ENCODE data around the gene GNGT2.

GNGT2 gene

DNA sequence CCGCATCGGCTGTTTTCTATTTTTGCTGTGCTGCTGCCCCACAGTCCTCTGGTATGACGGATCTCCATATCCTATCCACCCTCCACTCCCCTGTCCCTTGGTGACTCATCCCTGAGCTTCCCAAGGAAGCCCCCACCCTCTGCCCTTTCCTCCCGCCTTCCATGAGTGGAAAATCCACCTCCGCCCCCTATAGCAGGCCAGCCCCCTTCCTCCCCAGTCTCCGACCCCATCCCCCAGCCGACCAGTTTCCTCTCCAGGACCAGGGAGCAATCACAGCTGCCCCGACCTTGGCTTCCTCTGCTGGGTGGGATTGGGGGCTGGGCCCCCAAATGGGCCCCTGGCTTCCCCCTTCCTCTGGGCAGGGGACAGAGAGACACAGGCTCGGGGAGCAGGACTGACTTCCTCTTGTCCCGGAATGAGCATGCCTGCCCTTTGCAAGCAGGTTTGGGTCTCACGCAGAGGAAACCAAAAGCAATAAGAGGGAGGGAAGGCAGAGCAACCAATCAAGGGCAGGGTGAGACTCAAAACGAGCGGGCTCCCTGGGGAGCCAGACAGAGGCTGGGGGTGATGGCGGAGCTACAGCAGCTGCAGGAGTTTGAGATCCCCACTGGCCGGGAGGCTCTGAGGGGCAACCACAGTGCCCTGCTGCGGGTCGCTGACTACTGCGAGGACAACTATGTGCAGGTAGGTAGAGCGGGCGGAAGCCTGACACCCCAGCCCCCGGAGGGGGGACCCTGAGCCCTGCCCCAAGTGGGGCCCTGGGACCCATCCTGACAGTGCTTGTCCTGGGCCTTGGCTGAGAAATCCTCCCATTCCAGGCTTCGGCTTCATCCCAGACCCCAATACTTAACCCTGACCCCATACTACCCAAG, at the start of gene GNGT2, which contains the start of gene ABI3:
Gene GNGT2 (minus strand): TSS at position 417 of the 872 bp plus-strand sequence. CDS start 3,152 bp downstream, outside the sequence.
Gene ABI3 (plus strand): TSS at position 550 of the 872 bp plus-strand sequence. CDS start 18 bp downstream, at position 568.
- DNase-seq: no peak

DNA sequence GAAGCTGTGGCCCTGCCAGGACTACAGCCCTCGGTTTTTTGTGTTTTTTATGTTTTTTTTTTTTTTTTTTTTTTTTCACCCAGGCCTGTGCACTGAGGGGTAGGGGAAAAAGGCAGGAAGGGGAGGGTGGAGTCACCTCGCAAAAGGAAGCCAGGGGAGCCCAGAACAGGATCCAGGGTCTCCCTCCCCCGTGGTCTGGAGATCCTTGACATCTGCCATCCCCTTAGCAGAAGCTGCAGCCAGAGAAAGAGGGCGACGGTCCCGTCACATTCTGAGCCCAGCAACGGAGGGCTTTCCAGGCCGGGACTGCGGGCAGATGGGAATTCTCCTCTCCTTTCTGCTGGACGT, 49.3 kb upstream of the GNGT2 start:
- DNase-seq: no peak

- DNase-seq: no peak
These were observed 48.0 kb upstream of the GNGT2 start for GRCh38 chr17:49258394-49258793.

DNA sequence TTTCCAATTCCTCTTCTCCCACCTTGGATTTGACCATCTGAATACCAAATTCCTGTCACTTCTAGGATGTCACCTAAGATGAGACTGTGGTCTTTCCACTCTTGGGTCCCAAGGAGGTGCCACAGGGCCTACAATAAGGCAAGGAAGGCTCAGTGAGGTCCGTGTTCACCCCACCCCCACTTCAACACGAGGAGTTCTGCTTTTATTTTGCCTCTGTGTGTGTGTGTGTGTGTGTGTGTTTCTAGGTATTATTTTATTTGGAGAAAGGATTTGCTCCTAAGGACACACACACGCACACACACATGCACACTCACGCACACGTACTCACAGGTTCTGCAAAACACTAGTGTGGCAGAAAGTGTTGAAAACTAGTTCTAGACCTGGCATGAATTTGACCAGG, 44.8 kb upstream of the GNGT2 start:
- DNase-seq: no peak

GRCh38 chr17:49254066-49254465, 43.7 kb upstream of the GNGT2 start:
- DNase-seq: no peak

GRCh38 chr17:49252148-49252695, 41.8 kb upstream of the GNGT2 start:
- no peak for DNase-seq

- DNase-seq: no peak
These were observed 39.6 kb upstream of the GNGT2 start for GRCh38 chr17:49249890-49250522.

GRCh38 chr17:49249292-49249794, 39.0 kb upstream of the GNGT2 start:
- no peak for DNase-seq

DNA sequence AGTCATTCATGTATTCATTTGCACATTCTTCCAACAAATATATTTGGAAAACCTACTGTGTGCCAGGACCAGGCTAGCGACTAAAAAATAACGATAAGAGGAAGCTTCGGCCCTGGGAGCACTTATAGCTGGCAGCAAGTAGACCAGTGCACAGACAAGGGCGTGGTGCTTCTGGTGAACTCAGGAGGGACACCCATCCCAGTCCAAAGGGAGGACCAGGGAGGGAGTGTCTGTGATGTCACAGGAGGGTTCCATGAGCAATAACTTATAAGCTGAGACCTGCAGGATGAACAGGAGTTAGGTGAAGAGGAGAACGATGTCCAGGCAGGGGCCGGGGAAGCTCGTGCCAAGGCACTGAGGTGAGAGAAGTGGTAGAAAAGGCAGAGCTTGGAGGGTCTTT, 37.6 kb upstream of the GNGT2 start:
- no peak for DNase-seq

DNA sequence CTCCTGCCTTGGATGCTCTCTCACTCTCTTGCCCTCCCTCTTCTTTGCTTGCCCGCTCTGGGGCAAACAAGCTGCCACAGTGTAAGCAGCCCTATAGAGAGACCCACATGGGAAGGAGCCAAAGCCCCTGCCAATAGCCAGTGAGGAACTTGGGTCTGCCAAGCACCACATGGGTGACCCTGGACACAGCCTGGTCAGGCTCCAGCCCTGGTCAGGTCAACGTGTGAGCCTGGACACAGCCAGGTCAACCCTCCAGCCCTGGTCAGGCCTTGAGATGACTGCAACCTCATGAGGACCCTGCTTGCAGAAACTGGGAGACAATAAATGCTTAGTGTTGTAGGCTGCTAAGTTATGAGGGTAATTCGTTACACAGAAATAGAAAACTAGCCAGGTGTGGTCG, 34.5 kb upstream of the GNGT2 start:
- DNase-seq: no peak

DNA sequence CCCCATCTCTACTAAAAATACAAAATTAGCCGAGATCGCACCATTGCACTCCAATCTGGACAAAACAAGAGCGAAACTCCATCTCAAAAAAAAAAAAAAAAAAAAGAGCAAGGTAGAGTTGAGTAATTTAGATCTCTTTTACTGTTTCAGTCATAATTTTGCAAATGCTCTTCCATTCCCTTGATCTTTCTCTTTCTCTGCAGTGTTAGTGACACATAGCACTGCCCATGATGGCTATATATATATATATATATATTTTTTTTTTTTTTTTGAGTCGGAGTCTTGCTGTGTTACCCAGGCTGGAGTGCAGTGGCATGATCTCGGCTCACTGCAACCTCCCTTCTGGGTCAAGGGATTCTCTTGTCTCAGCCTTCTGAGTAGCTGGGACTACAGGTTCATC, 32.4 kb upstream of the GNGT2 start:
- DNase-seq: no peak

DNA sequence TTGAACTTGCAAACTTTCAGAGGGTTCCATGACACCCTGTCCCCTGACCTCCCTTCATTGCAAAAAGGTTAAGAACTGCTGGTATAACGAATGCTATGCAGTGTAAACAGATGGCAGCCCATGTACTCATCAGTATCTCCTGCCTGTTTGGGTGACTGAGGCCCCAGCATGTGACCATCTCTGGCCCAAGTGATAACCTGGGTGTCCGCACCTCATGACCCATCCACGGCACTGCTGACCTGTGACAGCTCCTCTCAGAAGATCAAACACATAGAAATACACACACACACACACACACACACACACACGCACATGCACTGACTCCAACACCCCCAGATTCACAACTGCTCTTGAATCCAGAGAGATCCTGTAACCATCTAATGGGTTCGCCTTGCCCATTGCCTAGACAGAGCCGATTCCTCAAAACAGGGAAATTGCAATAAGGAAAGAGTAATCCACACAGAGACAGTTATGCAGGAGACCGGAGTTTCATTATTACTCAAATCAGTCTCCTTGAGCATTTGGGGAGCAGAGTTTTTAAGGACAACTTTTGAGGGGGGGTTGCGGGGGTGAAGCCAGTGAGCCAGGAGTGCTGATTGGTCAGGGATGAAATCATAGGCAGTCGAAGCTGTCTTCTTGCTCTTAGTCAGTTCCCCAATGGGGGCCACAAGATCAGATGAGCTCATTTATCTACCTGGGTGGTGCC, 31.5 kb upstream of the GNGT2 start:
- no peak for DNase-seq

- no peak for DNase-seq
These were observed 30.7 kb upstream of the GNGT2 start for GRCh38 chr17:49241040-49241439.

GRCh38 chr17:49240619-49241018, 30.2 kb upstream of the GNGT2 start:
- no peak for DNase-seq

DNA sequence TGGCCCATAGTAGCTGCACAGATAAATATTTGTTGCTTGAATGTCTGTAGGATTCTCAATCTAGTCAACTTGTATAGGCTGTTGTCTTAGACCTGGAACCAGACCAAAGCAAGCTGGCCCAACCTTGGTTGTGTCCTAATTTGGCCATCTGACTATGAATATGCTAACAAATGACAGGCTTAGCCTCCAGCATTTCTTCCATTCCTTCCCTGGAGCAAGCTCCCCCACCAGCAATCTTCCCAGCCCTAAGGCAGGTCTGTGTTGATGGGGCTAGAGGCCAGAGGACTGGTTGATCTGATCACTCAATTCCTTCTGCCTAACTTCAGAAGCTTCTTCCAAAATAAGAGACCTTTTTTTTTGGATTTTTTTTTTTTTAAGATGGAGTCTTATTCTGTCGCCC, 29.6 kb upstream of the GNGT2 start:
- DNase-seq: no peak

DNA sequence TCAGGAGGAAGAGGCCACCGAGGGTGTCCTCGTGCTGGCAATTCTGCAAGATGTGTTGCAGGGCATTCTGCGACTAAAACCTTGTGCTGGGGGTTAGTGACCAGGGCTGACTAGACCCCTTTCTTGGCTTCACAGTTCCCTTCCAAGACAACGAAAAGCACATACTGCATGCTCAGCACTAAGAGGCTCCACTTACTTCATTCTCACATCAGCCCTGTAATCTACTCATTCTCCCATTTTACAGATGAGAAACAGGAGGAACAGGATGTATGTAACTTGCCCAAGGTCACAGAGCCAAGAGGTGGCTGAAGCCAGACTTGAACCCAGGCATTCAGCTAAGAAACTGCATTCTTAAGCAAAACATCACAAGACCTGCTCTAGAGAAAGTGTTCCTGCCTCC, 25.5 kb upstream of the GNGT2 start:
- no peak for DNase-seq

DNA sequence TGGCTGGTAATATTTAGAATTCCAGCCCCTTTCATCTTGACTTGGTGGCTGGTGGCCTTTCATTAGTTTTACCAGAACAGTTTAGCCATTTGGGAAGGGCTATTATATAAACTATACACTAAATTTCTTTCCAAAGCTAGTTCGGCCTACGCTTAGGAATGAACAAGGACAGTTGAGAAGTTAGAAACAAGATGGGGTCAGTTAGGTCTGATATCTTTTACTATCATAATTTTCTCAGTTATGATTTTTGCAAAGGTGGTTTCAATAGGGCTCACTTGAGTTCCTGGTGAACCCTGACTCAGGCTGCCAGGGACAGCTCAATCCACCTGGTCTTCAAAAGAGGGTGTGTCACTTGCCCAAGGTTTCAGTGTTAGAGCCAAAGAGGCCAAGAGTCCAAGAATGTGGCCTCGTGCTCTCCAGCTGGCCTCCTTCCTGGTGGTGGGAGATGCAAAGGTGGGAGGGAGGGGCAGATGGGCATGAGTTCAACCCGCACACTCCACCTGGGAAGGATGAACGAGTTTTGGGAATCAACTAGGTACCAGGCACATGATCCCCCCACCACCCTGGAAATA, 24.2 kb upstream of the GNGT2 start:
- no peak for DNase-seq

DNA sequence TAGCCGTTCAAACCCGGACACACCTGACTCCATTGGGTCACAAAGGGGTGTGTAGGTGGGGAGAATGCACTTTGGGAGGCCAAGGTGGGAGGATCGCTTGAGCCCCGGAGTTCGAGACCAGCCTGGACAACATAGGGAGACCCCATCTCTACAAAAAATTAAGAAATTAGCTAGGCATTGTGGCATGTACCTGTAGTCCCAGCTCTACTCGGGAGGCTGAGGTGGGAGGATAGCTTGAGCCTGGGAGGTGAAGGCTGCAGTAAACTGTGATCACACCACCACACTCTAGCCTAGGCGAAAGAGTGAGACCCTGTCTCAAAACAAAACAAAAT, 21.2 kb upstream of the GNGT2 start:
- no peak for DNase-seq

DNA sequence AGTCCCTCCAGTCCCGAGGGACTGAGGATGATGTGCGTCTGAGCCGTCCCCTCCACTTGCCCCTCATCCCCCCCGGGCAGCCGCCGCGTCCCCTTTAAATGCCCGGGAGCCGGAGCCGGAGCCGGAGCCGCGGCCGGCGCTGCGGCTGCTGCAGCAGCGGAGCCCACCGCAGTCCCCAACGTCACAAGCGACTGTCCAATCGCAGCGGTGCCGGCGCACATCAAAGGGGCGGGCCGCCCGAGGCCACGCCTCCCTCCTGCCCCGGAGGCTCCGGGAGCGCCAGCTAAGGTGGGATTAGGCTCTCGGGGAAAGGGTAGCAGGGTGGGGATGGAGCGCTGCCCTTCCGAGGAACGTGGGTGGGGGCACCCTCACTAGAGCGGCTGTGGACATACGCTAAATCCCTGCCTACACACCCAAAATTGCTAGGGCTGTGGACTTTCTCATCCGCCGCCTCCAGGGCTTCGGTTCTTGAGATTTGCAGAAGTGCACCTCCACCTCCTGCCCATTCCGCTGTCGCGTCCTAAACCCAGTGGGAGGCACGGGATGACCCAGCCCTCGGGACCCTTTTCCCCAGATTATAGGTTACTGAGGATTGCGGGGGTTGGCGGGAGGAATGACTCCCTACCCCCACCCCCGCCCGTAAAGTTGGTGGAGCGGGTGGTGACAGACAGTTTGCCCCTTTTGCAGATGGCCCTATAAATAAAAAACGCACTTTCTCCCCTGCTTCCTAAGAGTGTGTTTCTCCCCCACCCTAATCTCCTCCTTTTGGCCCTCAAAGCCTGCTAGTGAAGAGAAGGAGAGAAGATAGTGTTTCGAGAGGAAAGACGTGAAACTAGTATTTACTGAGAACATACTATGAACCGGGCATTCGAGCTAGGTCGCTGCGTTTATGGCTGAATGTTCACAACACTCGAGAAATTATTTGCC, 20.5 kb upstream of the GNGT2 start, which contains the start of gene PHOSPHO1:
Gene PHOSPHO1 (minus strand): TSS at position 152 of the 927 bp plus-strand sequence. CDS start 4,096 bp downstream, outside the sequence.
- DNase-seq: peak; percentile 47

DNA sequence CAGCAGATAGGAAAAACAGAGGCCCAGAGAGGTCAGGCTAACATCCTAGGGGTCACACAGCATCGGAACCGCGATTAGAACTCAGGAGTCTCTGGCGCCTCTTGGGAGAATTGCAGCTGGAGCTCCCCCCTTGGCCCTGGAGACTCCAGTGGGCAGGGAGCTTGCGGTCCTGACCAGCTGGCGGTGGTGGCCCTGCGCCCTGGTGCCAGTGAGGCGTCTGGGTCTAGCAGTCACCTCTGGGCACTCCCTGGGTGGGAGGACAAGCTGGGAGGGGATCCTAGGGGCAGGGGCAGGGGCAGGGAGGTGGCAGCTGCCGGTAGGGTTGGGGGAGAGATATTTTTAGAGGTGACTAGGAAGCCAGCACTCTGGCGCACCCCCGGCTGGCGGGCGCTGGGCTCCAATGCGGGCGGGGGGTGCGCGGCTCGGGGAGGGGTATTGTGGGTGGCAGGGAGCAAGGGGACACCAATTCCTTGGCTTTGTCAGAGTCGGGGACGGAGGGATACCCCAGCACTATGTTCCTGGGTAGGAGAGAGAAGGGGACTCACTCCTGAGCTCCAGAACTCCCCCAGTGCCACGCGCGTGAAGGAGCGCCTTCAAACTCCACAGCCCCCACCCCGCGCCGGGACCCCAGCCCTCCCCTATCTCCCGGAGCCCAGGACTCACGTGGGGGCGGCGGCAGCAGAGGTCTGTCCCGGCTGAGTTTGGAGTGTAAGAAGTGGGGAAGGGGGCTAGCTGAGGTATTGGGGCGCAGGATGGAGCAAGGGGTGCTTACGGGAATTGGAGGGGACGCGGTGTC, 19.6 kb upstream of the GNGT2 start:
- DNase-seq: no peak

Data from NCI-H2081 treated with DMSO at 0.1 percent for 48 hours (cell line).